Epithelial cell of esophagus (primary cell): Measurements from ENCODE around the gene TPRA1.

Experiments
- DNase-seq: peaks from one replicate; pipeline ENCODE4 v3.0.0; 2010; ENCODE audit warnings: low read depth
- H3K4me3 ChIP-seq: 2 replicates; pipeline ENCODE4 v1.5.1; 2011; ENCODE audit warnings: mild to moderate bottlenecking, low read length, control low read depth
- CTCF ChIP-seq: IDR thresholded peaks from 2 replicates; pipeline ENCODE4 v1.5.1; 2011; ENCODE audit warnings: low read depth, mild to moderate bottlenecking, low read length, control low read depth, inconsistent platforms; ENCODE audit not compliant: insufficient read depth; ENCODE audit errors: missing control alignments

Gene TPRA1

DNA sequence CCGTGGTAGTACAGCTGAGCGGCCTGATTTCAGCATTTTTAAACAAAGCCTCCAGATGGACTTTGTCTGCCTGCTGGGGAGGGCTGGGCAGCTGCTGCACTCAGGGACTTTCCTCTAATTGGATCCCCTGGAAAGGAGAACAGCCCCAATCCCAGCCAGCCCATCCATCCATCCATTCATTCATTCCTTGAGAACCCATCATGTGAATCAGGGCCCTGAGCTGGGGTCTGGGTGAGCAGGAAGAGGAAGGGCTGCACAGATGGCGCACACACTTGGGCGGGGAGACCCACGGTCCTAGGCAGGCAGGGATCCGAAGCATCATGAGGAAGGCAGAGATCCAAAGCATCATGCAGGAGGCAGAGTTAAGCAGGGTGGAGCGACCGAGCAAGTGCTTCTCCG lies 45.7 kb downstream of the TPRA1 start:
- TF ChIP-seq CTCF, result no peak
- no peak for DNase-seq
- no peak overlapping the region for H3K4me3 ChIP-seq

DNA sequence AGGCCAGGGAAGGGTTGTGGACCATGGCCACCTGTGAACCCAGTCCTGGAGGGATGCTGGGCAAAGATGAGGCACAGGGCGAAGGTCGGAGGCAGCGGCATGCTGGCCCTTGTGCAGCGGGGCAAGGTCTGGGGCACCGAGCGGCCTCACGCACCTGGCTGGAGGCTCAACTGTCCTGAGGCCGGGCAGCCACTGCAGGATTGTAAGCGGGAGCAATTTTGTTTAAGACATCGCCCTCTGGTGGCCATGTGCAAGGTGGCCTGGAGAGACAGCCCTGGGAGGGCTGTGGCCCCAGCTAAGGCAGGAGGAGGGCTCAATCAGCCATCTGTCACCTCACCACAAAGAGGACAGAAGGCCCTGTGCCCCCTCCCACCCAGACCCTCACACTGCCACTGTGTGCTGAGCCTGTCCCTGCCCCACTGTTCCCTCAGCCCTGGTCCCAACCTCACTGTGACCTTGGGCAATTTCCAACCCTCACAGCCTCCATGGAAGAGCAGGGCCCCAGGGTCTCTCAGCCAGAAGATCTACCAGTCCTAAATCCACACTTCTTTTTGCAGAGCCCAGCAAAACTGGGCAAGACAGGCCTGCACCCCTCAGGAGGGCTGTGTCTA lies 46.2 kb downstream of the TPRA1 start:
- TF ChIP-seq CTCF, result peak; percentile 77
- H3K4me3 ChIP-seq, result no peak overlapping the region
- DNase-seq, result peak; percentile 73

DNA sequence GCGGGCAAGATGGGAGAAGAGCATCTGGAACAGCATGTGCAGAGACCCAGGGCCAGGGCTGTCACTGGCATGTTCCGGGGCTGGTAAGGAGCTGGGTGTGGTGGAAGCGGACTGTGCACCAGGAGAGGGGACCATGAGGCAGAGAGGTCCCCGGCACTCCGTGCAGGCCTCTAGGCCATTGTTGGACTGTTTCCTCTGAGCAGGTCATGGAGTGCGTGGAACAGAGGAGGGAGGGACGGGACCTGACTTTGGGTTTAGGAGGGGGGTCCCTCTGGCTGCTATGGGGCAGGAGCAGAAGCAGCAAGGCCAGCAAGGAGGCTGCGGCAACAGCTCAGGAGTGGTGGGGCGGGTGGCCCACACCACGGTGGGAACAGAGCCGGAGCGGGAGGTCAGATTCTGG lies 47.1 kb downstream of the TPRA1 start:
- no peak for DNase-seq
- TF ChIP-seq CTCF, result no peak
- no peak overlapping the region for H3K4me3 ChIP-seq

DNA sequence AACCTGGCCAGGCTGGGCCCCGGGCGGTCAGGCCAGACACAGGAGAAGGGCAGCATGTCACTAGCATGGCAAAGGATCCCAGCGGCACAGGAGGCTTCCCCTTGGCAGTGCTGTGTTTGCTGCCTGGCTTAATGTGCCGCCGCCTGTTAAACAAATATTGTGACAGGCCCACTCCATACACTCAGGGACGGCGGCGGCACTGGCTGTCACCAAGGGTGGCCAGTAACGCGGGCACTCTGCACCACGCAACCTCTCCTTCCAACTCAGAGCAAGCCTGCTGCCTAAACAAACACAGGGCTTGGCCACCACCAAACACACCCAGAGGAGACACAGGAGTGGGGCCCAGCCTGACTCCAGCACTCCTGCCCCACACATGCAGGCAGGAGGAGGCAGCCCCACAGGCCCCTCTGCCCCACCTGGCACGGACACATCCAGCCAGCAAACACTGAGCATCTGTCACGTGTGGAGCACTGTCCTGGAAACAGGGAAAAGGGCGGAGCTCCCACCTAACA lies 48.0 kb downstream of the TPRA1 start:
- no peak for DNase-seq
- TF ChIP-seq CTCF, result no peak

GRCh38 chr3:127541320-127541719 lies 49.2 kb downstream of the TPRA1 start:
- DNase-seq, result no peak
- H3K4me3 ChIP-seq, result no peak overlapping the region
- no peak for TF ChIP-seq CTCF

More for the DNA sequence above, 48.0 kb downstream of the TPRA1 start:
- no peak overlapping the region for H3K4me3 ChIP-seq

DNA sequence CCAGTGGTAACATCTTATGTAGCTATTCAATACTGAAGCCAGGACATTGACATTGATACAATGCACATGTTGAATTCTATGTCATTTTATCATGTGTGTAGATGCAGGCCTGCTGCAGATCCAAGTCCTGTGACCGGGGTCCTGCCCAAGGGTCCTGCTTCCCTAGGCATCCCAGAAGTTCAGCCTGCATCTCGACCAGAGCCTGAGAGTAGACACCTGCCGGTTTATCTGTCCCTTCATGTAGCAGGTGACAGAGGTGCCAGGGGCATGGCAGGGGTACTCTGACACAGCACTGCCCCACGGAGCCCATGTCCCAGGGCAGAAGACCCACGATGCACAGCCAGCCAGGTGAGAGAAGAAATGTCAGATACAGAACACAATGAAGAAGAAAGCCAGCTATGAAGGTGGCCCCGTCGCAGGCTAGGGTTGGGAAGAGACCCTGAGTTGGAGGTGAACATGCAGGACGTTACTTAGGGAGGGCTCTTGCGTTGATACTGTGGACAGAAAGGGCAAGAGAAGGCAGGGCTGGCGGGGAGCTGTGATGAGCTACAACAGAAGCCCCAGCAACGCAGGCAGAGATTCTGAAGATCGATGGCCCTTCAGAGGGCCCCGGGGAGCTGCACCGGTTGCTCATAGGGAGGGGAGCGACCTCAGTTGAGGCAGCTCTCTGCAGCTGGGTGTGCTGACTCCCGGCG lies 51.0 kb downstream of the TPRA1 start:
- TF ChIP-seq CTCF, result no peak
- no peak for DNase-seq
- H3K4me3 ChIP-seq, result no peak overlapping the region
